HG03432 (cell line): ENCODE results near the gene RBPMS2.

Experiments used
- ATAC-seq: cut with Tn5 transposase; IDR thresholded peaks from one replicate; pipeline ENCODE4 v1.9.1; 2021; ENCODE audit warnings: mild to moderate bottlenecking, moderate library complexity; ENCODE audit not compliant: unreplicated experiment

Gene RBPMS2

GRCh38 chr15:64791401-64791800 lies 16.0 kb upstream of the RBPMS2 start:
- no peak for ATAC-seq

GRCh38 chr15:64783796-64784195 lies 8.4 kb upstream of the RBPMS2 start:
- ATAC-seq = no peak

- ATAC-seq = no peak
Observed at GRCh38 chr15:64782751-64783150, 7.4 kb upstream of the RBPMS2 start.

DNA sequence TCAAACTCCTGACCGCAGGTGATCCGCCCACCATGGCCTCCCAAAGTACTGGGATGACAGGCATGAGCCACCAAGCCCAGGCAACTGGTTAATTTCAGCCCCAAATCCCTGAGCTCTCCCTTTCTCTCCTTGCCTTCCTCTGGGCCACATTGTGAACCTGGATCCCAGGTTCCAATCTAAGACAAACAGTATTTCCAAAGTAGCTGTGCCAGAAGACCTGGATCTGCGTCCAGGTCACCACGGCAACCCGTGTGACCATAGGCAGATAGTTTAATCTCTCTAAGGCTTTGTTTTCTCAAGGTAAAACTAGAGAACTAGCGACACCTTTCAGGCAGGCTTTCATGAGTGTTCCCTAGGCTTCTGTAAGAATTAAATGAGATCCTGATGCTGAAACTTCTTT lies 5.9 kb upstream of the RBPMS2 start:
- no peak for ATAC-seq

GRCh38 chr15:64780600-64781156 lies 5.3 kb upstream of the RBPMS2 start:
- no peak for ATAC-seq

DNA sequence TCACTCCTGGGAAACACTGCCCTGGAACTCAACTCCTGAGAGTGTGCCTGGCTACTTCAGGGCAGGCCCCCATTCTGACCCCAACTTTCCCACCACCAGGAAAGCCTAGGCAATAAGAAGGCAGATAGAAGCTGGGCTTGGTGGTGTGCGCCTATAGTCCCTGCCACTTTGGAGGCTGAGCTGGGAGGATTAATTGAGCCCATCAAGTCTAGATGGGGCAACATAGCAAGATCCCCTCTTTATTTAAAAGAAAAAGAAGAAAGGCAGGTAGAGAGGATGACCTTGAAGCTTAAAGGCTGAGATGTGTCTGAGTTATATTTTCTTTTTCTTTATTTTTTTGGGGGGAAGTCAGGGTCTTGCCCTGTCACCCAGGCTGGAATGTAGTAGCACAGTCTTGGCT lies 4.2 kb upstream of the RBPMS2 start:
- no peak for ATAC-seq

DNA sequence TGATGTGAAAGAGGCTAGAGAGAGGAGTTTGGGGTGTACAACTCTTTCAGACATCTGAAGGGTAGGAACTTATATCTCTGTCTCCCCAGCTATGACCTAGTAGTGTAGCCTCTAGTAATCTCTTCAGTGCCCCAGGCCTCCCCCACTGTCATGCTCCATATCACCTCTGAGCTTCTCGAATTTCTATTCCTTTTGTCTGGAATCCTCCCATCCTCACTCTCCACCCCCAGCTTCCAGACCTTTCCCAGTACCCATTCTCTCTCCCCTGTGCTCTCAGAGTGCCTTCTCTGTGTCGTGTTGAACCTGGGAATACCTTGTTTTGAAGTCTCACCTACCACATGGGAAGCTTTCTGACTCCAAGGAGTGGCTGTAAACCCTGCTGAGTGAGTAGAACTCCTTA lies 3.6 kb upstream of the RBPMS2 start:
- ATAC-seq = no peak

GRCh38 chr15:64776402-64776786 lies 1.0 kb upstream of the RBPMS2 start:
- no peak for ATAC-seq

DNA sequence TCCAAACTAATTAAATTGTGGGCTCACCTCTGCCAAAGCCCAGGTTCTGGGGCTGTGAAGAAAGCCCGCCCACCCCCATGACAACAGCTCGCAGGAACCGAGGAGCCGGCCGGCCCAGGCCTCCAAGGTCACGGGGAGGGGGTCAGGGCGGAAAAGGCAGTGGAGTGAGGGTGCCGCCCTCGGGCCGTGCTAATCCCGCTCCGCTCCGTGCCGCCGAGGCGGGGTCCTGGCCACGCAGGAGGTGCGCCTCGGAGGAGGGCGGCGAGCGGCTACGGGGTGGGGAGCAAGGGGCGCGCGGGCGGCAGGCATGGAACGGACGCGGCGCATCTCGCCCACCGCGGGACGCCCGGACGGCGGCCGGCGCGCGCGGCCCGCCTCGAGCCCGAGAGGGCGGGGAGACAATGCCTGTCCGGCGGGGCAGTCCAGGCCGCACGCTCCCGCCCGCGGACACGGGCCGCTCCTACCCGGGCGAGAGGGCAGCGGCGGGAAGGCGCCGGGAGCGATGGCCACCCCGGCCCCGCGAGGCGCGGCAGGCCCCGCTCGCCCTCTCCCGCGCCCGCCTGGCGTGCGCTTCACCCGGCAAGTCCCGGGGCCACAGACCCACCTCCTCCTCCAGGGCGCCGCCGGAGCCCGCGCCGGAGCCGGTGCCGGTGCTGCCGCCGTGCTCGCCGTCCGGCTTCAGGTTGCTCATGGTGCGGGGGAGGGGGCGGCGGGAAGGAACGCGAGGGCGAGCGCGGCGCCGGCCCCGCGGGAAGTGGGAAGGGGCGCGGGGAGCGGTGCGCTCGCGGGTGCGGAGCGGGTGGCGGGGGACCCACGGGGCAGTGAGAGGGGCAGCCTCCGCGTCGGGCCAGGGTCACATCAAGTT lies 528 bp downstream of the RBPMS2 start:
- ATAC-seq = peak; percentile 21

- no peak for ATAC-seq
Observed at GRCh38 chr15:64774037-64774628, 1.3 kb downstream of the RBPMS2 start.

DNA sequence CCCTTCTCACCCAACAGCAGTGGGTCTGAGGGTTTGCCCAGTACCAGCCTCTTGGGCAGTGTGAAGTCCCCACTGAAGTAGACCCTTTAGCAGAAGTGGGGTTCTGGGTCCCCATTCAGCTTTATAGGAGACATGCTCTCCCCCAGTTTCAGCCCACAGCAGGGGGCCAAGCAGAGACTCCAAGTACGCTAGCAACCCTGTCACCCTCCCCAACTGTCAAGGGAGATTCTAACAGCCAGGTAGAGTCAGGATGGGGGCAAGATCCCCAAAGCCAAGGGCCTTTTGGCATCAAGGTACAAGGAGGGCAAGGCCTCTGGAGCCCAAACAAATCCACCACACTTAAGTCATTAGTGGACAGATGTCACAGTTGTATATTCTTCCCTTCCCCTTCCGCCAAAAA lies 1.8 kb downstream of the RBPMS2 start:
- no peak for ATAC-seq

DNA sequence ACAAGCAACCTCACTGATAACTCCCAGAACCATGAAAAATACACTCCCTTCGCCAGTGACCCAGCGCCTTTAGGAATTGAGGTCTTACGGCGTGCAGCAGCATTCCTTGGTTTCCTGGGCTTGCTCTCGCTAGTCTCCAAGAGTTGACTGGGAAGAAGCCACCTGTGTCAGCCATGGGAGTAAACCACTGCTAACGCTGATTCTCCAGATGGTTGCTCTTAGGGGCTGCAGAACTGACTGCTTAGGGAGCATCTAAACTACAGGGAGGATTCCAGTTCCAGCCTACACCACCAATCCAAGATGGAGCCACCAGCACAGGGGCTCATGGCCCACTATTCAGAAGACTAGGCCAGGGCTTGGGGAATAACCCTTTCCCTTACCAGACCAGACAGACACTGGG lies 2.4 kb downstream of the RBPMS2 start:
- ATAC-seq = no peak

DNA sequence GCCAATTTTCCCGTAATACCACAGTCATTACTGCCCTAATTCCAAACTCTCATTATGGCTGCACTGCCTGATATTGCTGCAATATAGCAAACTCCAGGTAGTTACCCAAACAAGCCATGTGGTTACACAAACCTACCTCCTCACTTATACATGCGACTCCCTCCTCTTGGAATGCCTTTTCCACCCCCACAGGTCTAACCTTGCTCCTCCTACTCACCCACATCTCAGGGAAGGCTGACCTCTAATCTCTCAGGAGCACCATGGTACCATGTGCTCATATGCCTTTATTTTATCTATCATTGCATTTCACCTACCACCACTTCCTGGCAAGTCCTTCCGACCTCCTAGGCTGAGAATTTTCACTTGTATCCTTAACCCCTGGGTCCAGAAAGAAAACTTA lies 2.9 kb downstream of the RBPMS2 start:
- ATAC-seq = no peak

GRCh38 chr15:64770626-64771025 lies 4.8 kb downstream of the RBPMS2 start:
- no peak for ATAC-seq

- no peak for ATAC-seq
Observed at GRCh38 chr15:64767203-64767602, 8.2 kb downstream of the RBPMS2 start.

DNA sequence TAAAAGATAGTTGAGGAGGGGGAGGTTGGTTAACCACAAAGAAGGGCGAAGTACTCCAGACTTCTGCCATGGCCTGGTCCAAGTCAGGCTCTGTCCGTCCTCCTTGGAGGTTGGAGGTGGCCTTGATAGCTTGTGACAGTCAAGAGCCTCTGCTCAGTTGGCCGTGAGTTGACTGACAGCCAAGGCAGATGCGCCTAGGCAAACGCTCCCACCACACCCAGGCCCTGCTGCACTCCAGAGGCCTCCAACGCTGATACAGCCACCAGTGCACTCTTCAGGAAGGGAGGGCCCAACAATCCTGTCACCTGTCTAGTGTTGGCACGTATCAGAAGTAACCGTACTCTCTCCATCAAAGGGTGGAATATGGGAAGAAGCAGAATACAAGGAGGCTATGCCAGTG lies 9.3 kb downstream of the RBPMS2 start:
- ATAC-seq = no peak

- ATAC-seq = no peak
Observed at GRCh38 chr15:64763874-64764273, 11.5 kb downstream of the RBPMS2 start.

DNA sequence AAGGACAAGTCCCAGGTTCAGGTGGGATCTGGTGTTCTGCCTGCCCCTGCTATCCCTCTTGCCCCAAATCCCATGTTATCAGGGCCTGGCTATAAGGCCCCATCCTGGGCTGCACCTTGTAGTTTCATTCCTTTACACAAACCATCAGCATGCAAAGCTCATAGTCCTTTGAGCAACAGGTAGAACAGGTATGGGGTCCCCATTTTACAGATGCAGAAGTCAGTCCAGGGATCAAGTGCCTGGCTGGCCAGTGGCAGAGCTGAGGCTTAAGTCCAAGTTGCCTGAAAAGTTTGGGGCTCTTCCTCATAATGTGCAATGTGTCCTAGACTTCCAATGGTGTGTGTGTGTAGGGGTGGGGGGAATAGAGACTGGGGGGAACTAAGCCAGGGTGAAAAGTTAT lies 11.9 kb downstream of the RBPMS2 start:
- no peak for ATAC-seq

GRCh38 chr15:64763021-64763420 lies 12.4 kb downstream of the RBPMS2 start:
- ATAC-seq = no peak

- ATAC-seq = no peak
Observed at GRCh38 chr15:64762546-64762945, 12.8 kb downstream of the RBPMS2 start.

DNA sequence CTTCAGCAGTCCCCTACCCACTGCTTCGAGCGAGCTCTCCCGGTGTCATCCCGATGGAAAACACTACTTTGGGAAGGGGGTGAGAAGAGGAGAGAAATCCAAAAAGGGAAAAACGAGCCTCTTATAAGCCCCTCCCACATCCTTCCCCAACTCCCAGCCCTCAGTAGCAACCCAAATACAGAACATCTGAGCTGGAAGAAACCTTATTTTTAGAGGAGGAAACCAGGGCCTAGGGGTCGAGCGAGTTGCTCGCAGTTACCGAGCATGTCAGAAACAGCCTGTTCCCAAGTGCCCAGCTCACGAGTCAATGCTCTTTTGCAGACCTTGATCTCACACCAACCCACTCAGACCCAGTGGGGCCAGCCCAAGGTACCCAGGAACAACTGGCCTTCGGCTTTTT lies 14.2 kb downstream of the RBPMS2 start:
- no peak for ATAC-seq

GRCh38 chr15:64760056-64760455 lies 15.3 kb downstream of the RBPMS2 start:
- ATAC-seq = no peak
